Tibial artery (tissue), 4 donors: Measurements from ENCODE around the gene LPP.

Source experiments
- DNase-seq, 2 donors: peaks; one replicate each; pipeline ENCODE4 v3.0.0-alpha.2; 2019
- H3K27ac ChIP-seq, 2 donors: fragments of 200-600 bp; sonication (generic) in 1 of 2; 1 replicate in 1 of 2; 2 replicates in 1 of 2; pipeline ENCODE4 v1.5.1; 2018 to 2019; ENCODE audit warnings: mild to moderate bottlenecking in 1 of 2
- H3K27me3 ChIP-seq, 2 donors: fragments of 200-600 bp; sonication (generic) in 1 of 2; one replicate each; pipeline versions ENCODE4 v1.5.1 to v1.6.0; 2016 to 2019
- H3K36me3 ChIP-seq, 3 donors: fragments of 200-600 bp; sonication (generic) in 2 of 3; one replicate each; pipeline ENCODE4 v1.5.1; 2016 to 2019; ENCODE audit warnings: mild to moderate bottlenecking in 2 of 3
- H3K4me1 ChIP-seq, 4 donors: fragments of 200-600 bp; sonication (generic) in 2 of 4; 1 replicate in 3 of 4; 2 replicates in 1 of 4; pipeline ENCODE4 v1.5.1; 2016 to 2019
- H3K4me3 ChIP-seq, 2 donors: fragments of 200-600 bp; sonication (generic) in 1 of 2; 1 replicate in 1 of 2; 2 replicates in 1 of 2; pipeline ENCODE4 v1.5.1; 2018 to 2019; ENCODE audit warnings: mild to moderate bottlenecking in 2 of 2
- H3K9me3 ChIP-seq, 3 donors: fragments of 200-600 bp; sonication (generic) in 1 of 3; one replicate each; pipeline ENCODE4 v1.5.1; 2016 to 2019
- CTCF ChIP-seq, 2 experiments: fragments of 200-600 bp in 1 of 2; fragments of 450-650 bp in 1 of 2; IDR thresholded peaks; one replicate each; pipeline ENCODE4 v1.5.1; 2017 to 2019; ENCODE audit warnings: antibody characterized with exemption in 2 of 2, mild to moderate bottlenecking in 1 of 2, moderate library complexity in 1 of 2
- intact Hi-C: fragments of 100-400 bp; cut with DNase I; formaldehyde crosslinking; loops from one replicate; pipeline ENCODE4 v1.15.0; 2023; ENCODE audit warnings: low total_unique reads

The LPP gene

GRCh38 chr3:188133219-188133618 is 20.7 kb upstream of the LPP start:
- H3K4me3 ChIP-seq, result no peak overlapping the region
- H3K27ac ChIP-seq, result no peak overlapping the region
- no peak for DNase-seq
- TF ChIP-seq CTCF (IDR thresholded peaks at IDR 0.05), result no peak
- H3K9me3 ChIP-seq, result no peaks in the 10 kb centered on the region
- no peaks in the 10 kb centered on the region for H3K27me3 ChIP-seq
- H3K4me1 ChIP-seq, result peaks cover 0 to 20% (median 1%) of the 10 kb centered on the region in 4 donors
- no peaks in the 10 kb centered on the region for H3K36me3 ChIP-seq
- intact Hi-C loops, result no loop called here

GRCh38 chr3:188133646-188134045 is 20.3 kb upstream of the LPP start:
- intact Hi-C loops, result no loop called here
- H3K27ac ChIP-seq, result no peak overlapping the region
- DNase-seq, result no peak
- H3K36me3 ChIP-seq, result no peaks in the 10 kb centered on the region
- H3K9me3 ChIP-seq, result no peaks in the 10 kb centered on the region
- H3K4me3 ChIP-seq, result no peak overlapping the region
- no peak for TF ChIP-seq CTCF (IDR thresholded peaks at IDR 0.05)
- no peaks in the 10 kb centered on the region for H3K27me3 ChIP-seq
- peaks cover 0 to 17% (median 0%) of the 10 kb centered on the region in 4 donors for H3K4me1 ChIP-seq

GRCh38 chr3:188134079-188134478 is 19.9 kb upstream of the LPP start:
- DNase-seq, result no peak
- Histone ChIP-seq H3K36me3 (no peaks in the 10 kb centered on the region), H3K27me3 (no peaks in the 10 kb centered on the region), H3K4me3 (no peak overlapping the region), H3K4me1 (peaks cover 0 to 17% (median 0%) of the 10 kb centered on the region in 4 donors), H3K27ac (no peak overlapping the region), H3K9me3 (no peaks in the 10 kb centered on the region)
- TF ChIP-seq CTCF (IDR thresholded peaks at IDR 0.05), result no peak
- intact Hi-C loops, result no loop called here

GRCh38 chr3:188134856-188135255 is 19.1 kb upstream of the LPP start:
- TF ChIP-seq CTCF (IDR thresholded peaks at IDR 0.05), result no peak

GRCh38 chr3:188135271-188135670 is 18.7 kb upstream of the LPP start:
- H3K4me1 ChIP-seq, result peaks cover 0 to 13% (median 0%) of the 10 kb centered on the region in 4 donors
- no peak overlapping the region for H3K27ac ChIP-seq
- DNase-seq, result no peak
- no peaks in the 10 kb centered on the region for H3K9me3 ChIP-seq
- no peaks in the 10 kb centered on the region for H3K36me3 ChIP-seq
- H3K27me3 ChIP-seq, result no peaks in the 10 kb centered on the region
- TF ChIP-seq CTCF (IDR thresholded peaks at IDR 0.05), result no peak
- intact Hi-C loops, result no loop called here
- H3K4me3 ChIP-seq, result no peak overlapping the region

More at GRCh38 chr3:188134856-188135255, 19.1 kb upstream of the LPP start:
- H3K27ac ChIP-seq, result no peak overlapping the region
- H3K27me3 ChIP-seq, result no peaks in the 10 kb centered on the region
- intact Hi-C loops, result no loop called here
- peaks cover 0 to 13% (median 0%) of the 10 kb centered on the region in 4 donors for H3K4me1 ChIP-seq
- no peak for DNase-seq
- no peaks in the 10 kb centered on the region for H3K36me3 ChIP-seq
- H3K9me3 ChIP-seq, result no peaks in the 10 kb centered on the region
- H3K4me3 ChIP-seq, result no peak overlapping the region

GRCh38 chr3:188137051-188137450 is 16.9 kb upstream of the LPP start:
- Histone ChIP-seq H3K27ac (no peak overlapping the region), H3K27me3 (no peaks in the 10 kb centered on the region), H3K9me3 (no peaks in the 10 kb centered on the region), H3K4me3 (no peak overlapping the region), H3K4me1 (peaks cover 0 to 13% (median 0%) of the 10 kb centered on the region in 4 donors), H3K36me3 (no peaks in the 10 kb centered on the region)
- intact Hi-C loops, result no loop called here
- TF ChIP-seq CTCF (IDR thresholded peaks at IDR 0.05), result no peak
- DNase-seq, result no peak
